ENCODE measurements around the gene FBXO21.

Gene FBXO21

GRCh38 chr12:117130801-117131200, 59.5 kb downstream of the FBXO21 start:
- no peak overlapping the region for H4K8ac ChIP-seq (ENCODE audit: low read depth, low read length)
- H3K18ac ChIP-seq (ENCODE audit: low read length) = no peak overlapping the region
- no peak overlapping the region for H3K4ac ChIP-seq (ENCODE audit: low read depth, low read length)
- H3K4me2 ChIP-seq (ENCODE audit: low read length) = no peak overlapping the region
- no CpG with 5 or more reads among the region's 7 CpGs for WGBS (ENCODE audit: extremely low coverage, insufficient coverage, low lambda C conversion rate)
- H3K23ac ChIP-seq (ENCODE audit: low read length) = no peak overlapping the region
- H2BK5ac ChIP-seq (ENCODE audit: low read length) = no peak overlapping the region
- H3K9ac ChIP-seq (ENCODE audit: low read length) = no peak overlapping the region
- no peak overlapping the region for H3K27ac ChIP-seq (ENCODE audit: low read depth, low read length)
- no peak overlapping the region for H3K4me3 ChIP-seq (ENCODE audit: low read length)
- no peaks in the 10 kb centered on the region for H3K27me3 ChIP-seq (ENCODE audit: insufficient read depth, low read length, poor library complexity)
- no peak for DNase-seq
- no peaks in the 10 kb centered on the region for H3K79me1 ChIP-seq (ENCODE audit: low read length)
- no peak overlapping the region for H2BK15ac ChIP-seq (replicated peaks; ENCODE audit: low read depth)
- H4K5ac ChIP-seq (ENCODE audit: low read length) = no peak overlapping the region
- no peaks in the 10 kb centered on the region for H3K36me3 ChIP-seq (ENCODE audit: control insufficient read depth, insufficient read depth, low read length)
- H3K4me1 ChIP-seq (ENCODE audit: control insufficient read depth, low read depth, low read length) = no peaks in the 10 kb centered on the region
- H2AK5ac ChIP-seq (ENCODE audit: low read length) = no peak overlapping the region
- H3K79me2 ChIP-seq (ENCODE audit: control insufficient read depth, insufficient read depth, low read length) = no peaks in the 10 kb centered on the region
- H2BK120ac ChIP-seq (ENCODE audit: low read depth, low read length) = no peak overlapping the region
- H3K56ac ChIP-seq (ENCODE audit: low read length) = no peak overlapping the region

GRCh38 chr12:117129391-117129790, 60.9 kb downstream of the FBXO21 start:
- H3K27ac ChIP-seq (ENCODE audit: low read depth, low read length) = no peak overlapping the region
- H3K18ac ChIP-seq (ENCODE audit: low read length) = no peak overlapping the region
- no peaks in the 10 kb centered on the region for H3K79me2 ChIP-seq (ENCODE audit: control insufficient read depth, insufficient read depth, low read length)
- H2BK120ac ChIP-seq (ENCODE audit: low read depth, low read length) = no peak overlapping the region
- no peak overlapping the region for H3K56ac ChIP-seq (ENCODE audit: low read length)
- DNase-seq = no peak
- no peak overlapping the region for H2BK5ac ChIP-seq (ENCODE audit: low read length)
- no peak overlapping the region for H3K4me3 ChIP-seq (ENCODE audit: low read length)
- no peak overlapping the region for H4K8ac ChIP-seq (ENCODE audit: low read depth, low read length)
- no peak overlapping the region for H3K9ac ChIP-seq (ENCODE audit: low read length)
- WGBS (ENCODE audit: extremely low coverage, insufficient coverage, low lambda C conversion rate) = no CpG with 5 or more reads among the region's 5 CpGs
- no peak overlapping the region for H3K4ac ChIP-seq (ENCODE audit: low read depth, low read length)
- H3K36me3 ChIP-seq (ENCODE audit: control insufficient read depth, insufficient read depth, low read length) = no peaks in the 10 kb centered on the region
- H3K79me1 ChIP-seq (ENCODE audit: low read length) = no peaks in the 10 kb centered on the region
- no peaks in the 10 kb centered on the region for H3K27me3 ChIP-seq (ENCODE audit: insufficient read depth, low read length, poor library complexity)
- no peak overlapping the region for H3K4me2 ChIP-seq (ENCODE audit: low read length)
- no peak overlapping the region for H3K23ac ChIP-seq (ENCODE audit: low read length)
- H4K5ac ChIP-seq (ENCODE audit: low read length) = no peak overlapping the region
- H3K4me1 ChIP-seq (ENCODE audit: control insufficient read depth, low read depth, low read length) = no peaks in the 10 kb centered on the region
- H2AK5ac ChIP-seq (ENCODE audit: low read length) = no peak overlapping the region
- no peak overlapping the region for H2BK15ac ChIP-seq (replicated peaks; ENCODE audit: low read depth)

GRCh38 chr12:117127933-117128823, 62.1 kb downstream of the FBXO21 start:
- WGBS (ENCODE audit: extremely low coverage, insufficient coverage, low lambda C conversion rate) = no CpG with 5 or more reads among the region's 6 CpGs
- Histone ChIP-seq H3K4ac (ENCODE audit: low read depth, low read length) (no peak overlapping the region), H2BK15ac (replicated peaks; ENCODE audit: low read depth) (no peak overlapping the region), H3K4me1 (ENCODE audit: control insufficient read depth, low read depth, low read length) (no peaks in the 10 kb centered on the region), H4K5ac (ENCODE audit: low read length) (no peak overlapping the region), H3K18ac (ENCODE audit: low read length) (no peak overlapping the region), H3K79me1 (ENCODE audit: low read length) (no peaks in the 10 kb centered on the region), H3K27me3 (ENCODE audit: insufficient read depth, low read length, poor library complexity) (no peaks in the 10 kb centered on the region), H3K23ac (ENCODE audit: low read length) (no peak overlapping the region), H3K56ac (ENCODE audit: low read length) (no peak overlapping the region), H2BK5ac (ENCODE audit: low read length) (no peak overlapping the region), H3K36me3 (ENCODE audit: control insufficient read depth, insufficient read depth, low read length) (no peaks in the 10 kb centered on the region), H3K4me2 (ENCODE audit: low read length) (no peak overlapping the region), H2AK5ac (ENCODE audit: low read length) (no peak overlapping the region), H2BK120ac (ENCODE audit: low read depth, low read length) (no peak overlapping the region), H3K9ac (ENCODE audit: low read length) (no peak overlapping the region), H3K79me2 (ENCODE audit: control insufficient read depth, insufficient read depth, low read length) (no peaks in the 10 kb centered on the region), H3K4me3 (ENCODE audit: low read length) (no peak overlapping the region), H4K8ac (ENCODE audit: low read depth, low read length) (no peak overlapping the region), H3K27ac (ENCODE audit: low read depth, low read length) (no peak overlapping the region)
- no peak for DNase-seq

GRCh38 chr12:117126335-117126734, 63.9 kb downstream of the FBXO21 start:
- Histone ChIP-seq H3K27ac (ENCODE audit: low read depth, low read length) (no peak overlapping the region), H2BK120ac (ENCODE audit: low read depth, low read length) (no peak overlapping the region), H2BK5ac (ENCODE audit: low read length) (no peak overlapping the region), H4K8ac (ENCODE audit: low read depth, low read length) (no peak overlapping the region), H3K4me2 (ENCODE audit: low read length) (no peak overlapping the region), H3K9ac (ENCODE audit: low read length) (no peak overlapping the region), H3K23ac (ENCODE audit: low read length) (no peak overlapping the region), H3K18ac (ENCODE audit: low read length) (no peak overlapping the region), H3K4me3 (ENCODE audit: low read length) (no peak overlapping the region), H3K27me3 (ENCODE audit: insufficient read depth, low read length, poor library complexity) (no peaks in the 10 kb centered on the region), H2BK15ac (replicated peaks; ENCODE audit: low read depth) (no peak overlapping the region), H3K4ac (ENCODE audit: low read depth, low read length) (no peak overlapping the region), H3K4me1 (ENCODE audit: control insufficient read depth, low read depth, low read length) (no peaks in the 10 kb centered on the region), H2AK5ac (ENCODE audit: low read length) (no peak overlapping the region), H3K79me1 (ENCODE audit: low read length) (no peaks in the 10 kb centered on the region), H4K5ac (ENCODE audit: low read length) (no peak overlapping the region), H3K56ac (ENCODE audit: low read length) (no peak overlapping the region), H3K36me3 (ENCODE audit: control insufficient read depth, insufficient read depth, low read length) (no peaks in the 10 kb centered on the region), H3K79me2 (ENCODE audit: control insufficient read depth, insufficient read depth, low read length) (no peaks in the 10 kb centered on the region)
- WGBS (ENCODE audit: extremely low coverage, insufficient coverage, low lambda C conversion rate) = no CpG with 5 or more reads among the region's 4 CpGs
- DNase-seq = no peak

- H3K4me3 ChIP-seq (ENCODE audit: low read length) = no peak overlapping the region
- H4K8ac ChIP-seq (ENCODE audit: low read depth, low read length) = no peak overlapping the region
- no peak overlapping the region for H2BK120ac ChIP-seq (ENCODE audit: low read depth, low read length)
- H3K23ac ChIP-seq (ENCODE audit: low read length) = no peak overlapping the region
- H3K79me1 ChIP-seq (ENCODE audit: low read length) = no peaks in the 10 kb centered on the region
- H3K4me1 ChIP-seq (ENCODE audit: control insufficient read depth, low read depth, low read length) = no peaks in the 10 kb centered on the region
- no peaks in the 10 kb centered on the region for H3K27me3 ChIP-seq (ENCODE audit: insufficient read depth, low read length, poor library complexity)
- H3K18ac ChIP-seq (ENCODE audit: low read length) = no peak overlapping the region
- H3K27ac ChIP-seq (ENCODE audit: low read depth, low read length) = no peak overlapping the region
- H3K36me3 ChIP-seq (ENCODE audit: control insufficient read depth, insufficient read depth, low read length) = no peaks in the 10 kb centered on the region
- no peak overlapping the region for H3K4ac ChIP-seq (ENCODE audit: low read depth, low read length)
- H2BK5ac ChIP-seq (ENCODE audit: low read length) = no peak overlapping the region
- no peak overlapping the region for H3K56ac ChIP-seq (ENCODE audit: low read length)
- no peak overlapping the region for H4K5ac ChIP-seq (ENCODE audit: low read length)
- H2AK5ac ChIP-seq (ENCODE audit: low read length) = no peak overlapping the region
- H3K4me2 ChIP-seq (ENCODE audit: low read length) = no peak overlapping the region
- no peaks in the 10 kb centered on the region for H3K79me2 ChIP-seq (ENCODE audit: control insufficient read depth, insufficient read depth, low read length)
- H2BK15ac ChIP-seq (replicated peaks; ENCODE audit: low read depth) = no peak overlapping the region
- WGBS (ENCODE audit: extremely low coverage, insufficient coverage, low lambda C conversion rate) = no CpG with 5 or more reads among the region's 7 CpGs
- no peak overlapping the region for H3K9ac ChIP-seq (ENCODE audit: low read length)
- DNase-seq = no peak
These were observed 64.5 kb downstream of the FBXO21 start for GRCh38 chr12:117125767-117126166.

- no peak overlapping the region for H3K4me2 ChIP-seq (ENCODE audit: low read length)
- no peak overlapping the region for H3K56ac ChIP-seq (ENCODE audit: low read length)
- no CpG with 5 or more reads among the region's 6 CpGs for WGBS (ENCODE audit: extremely low coverage, insufficient coverage, low lambda C conversion rate)
- H2AK5ac ChIP-seq (ENCODE audit: low read length) = no peak overlapping the region
- no peak overlapping the region for H4K8ac ChIP-seq (ENCODE audit: low read depth, low read length)
- H3K18ac ChIP-seq (ENCODE audit: low read length) = no peak overlapping the region
- no peak overlapping the region for H2BK5ac ChIP-seq (ENCODE audit: low read length)
- no peak overlapping the region for H3K4ac ChIP-seq (ENCODE audit: low read depth, low read length)
- H3K27ac ChIP-seq (ENCODE audit: low read depth, low read length) = no peak overlapping the region
- no peaks in the 10 kb centered on the region for H3K27me3 ChIP-seq (ENCODE audit: insufficient read depth, low read length, poor library complexity)
- no peak overlapping the region for H2BK15ac ChIP-seq (replicated peaks; ENCODE audit: low read depth)
- H3K79me1 ChIP-seq (ENCODE audit: low read length) = no peaks in the 10 kb centered on the region
- H3K36me3 ChIP-seq (ENCODE audit: control insufficient read depth, insufficient read depth, low read length) = no peaks in the 10 kb centered on the region
- H3K4me3 ChIP-seq (ENCODE audit: low read length) = no peak overlapping the region
- H3K79me2 ChIP-seq (ENCODE audit: control insufficient read depth, insufficient read depth, low read length) = no peaks in the 10 kb centered on the region
- DNase-seq = no peak
- no peak overlapping the region for H3K9ac ChIP-seq (ENCODE audit: low read length)
- H3K4me1 ChIP-seq (ENCODE audit: control insufficient read depth, low read depth, low read length) = no peaks in the 10 kb centered on the region
- no peak overlapping the region for H4K5ac ChIP-seq (ENCODE audit: low read length)
- no peak overlapping the region for H2BK120ac ChIP-seq (ENCODE audit: low read depth, low read length)
- H3K23ac ChIP-seq (ENCODE audit: low read length) = no peak overlapping the region
These were observed 65.0 kb downstream of the FBXO21 start for GRCh38 chr12:117125272-117125613.

All from mesendoderm (in vitro differentiated cells).